Measurements from ENCODE around the gene HOXC6. TPM values are rescaled to one million over a fixed set of nuclear protein-coding genes. Genes with fewer than 3 reads are reported as not detected.
A peak's percentile ranks its signal among the peaks of the same experiment; 100 is the strongest.

The HOXC6 gene
- total and polyA plus RNA-seq, 12 donors: 0.03 to 0.36 (median 0.18) TPM; not detected in 6

- DNase-seq (no peak), ATAC-seq (peak in 1 of 8 donors; percentile 30)
- Histone ChIP-seq H3K27ac (no peak overlapping the region), H3K9me3 (no peaks in the 10 kb centered on the region), H3K4me1 (peaks cover 0 to 12% (median 7%) of the 10 kb centered on the region in 9 donors), H3K36me3 (no peaks in the 10 kb centered on the region), H3K4me3 (peak overlapping the region in 2 of 10 donors; percentile 2), H3K27me3 (peaks cover 25 to 98% (median 97%) of the 10 kb centered on the region in 7 donors)
- intact Hi-C loops (cut with DNase I): no loop called here
- TF ChIP-seq CTCF (IDR thresholded peaks at IDR 0.05): no peak
- WGBS, 2 donors: 10 to 12% methylated on average over 27 of the region's 27 CpGs
Measured at GRCh38 chr12:54046809-54047159, 18.5 kb downstream of the HOXC6 start.

- peak overlapping the region in 2 of 10 donors; percentile 2 for H3K4me3 ChIP-seq
- H3K27me3 ChIP-seq: peaks cover 25 to 98% (median 97%) of the 10 kb centered on the region in 7 donors
- H3K36me3 ChIP-seq: no peaks in the 10 kb centered on the region
- no peak for TF ChIP-seq CTCF (IDR thresholded peaks at IDR 0.05)
- intact Hi-C loops (cut with DNase I): no loop called here
- ATAC-seq (no peak), DNase-seq (no peak)
- H3K27ac ChIP-seq: no peak overlapping the region
- H3K9me3 ChIP-seq: no peaks in the 10 kb centered on the region
- WGBS, 2 donors: 3 to 7% methylated on average over 61 of the region's 61 CpGs
- H3K4me1 ChIP-seq: peaks cover 0 to 12% (median 7%) of the 10 kb centered on the region in 9 donors
Measured at GRCh38 chr12:54047160-54047963, 19.1 kb downstream of the HOXC6 start.

- intact Hi-C loops (cut with DNase I): no loop called here
- no peak for ATAC-seq
Measured at GRCh38 chr12:54047964-54048303, 19.7 kb downstream of the HOXC6 start.

More at GRCh38 chr12:54047964-54048303, 19.7 kb downstream of the HOXC6 start:
- no peaks in the 10 kb centered on the region for H3K9me3 ChIP-seq
- peaks cover 0 to 16% (median 7%) of the 10 kb centered on the region in 9 donors for H3K4me1 ChIP-seq
- no peak overlapping the region for H3K27ac ChIP-seq
- peaks cover 25 to 98% (median 97%) of the 10 kb centered on the region in 7 donors for H3K27me3 ChIP-seq
- TF ChIP-seq CTCF (IDR thresholded peaks at IDR 0.05): no peak
- H3K36me3 ChIP-seq: no peaks in the 10 kb centered on the region
- 7 to 21% methylated on average over 8 of the region's 8 CpGs for WGBS, 2 donors
- no peak for DNase-seq
- no peak overlapping the region for H3K4me3 ChIP-seq
